Measurements from ENCODE around the gene EPS8.

- no peak for TF ChIP-seq CTCF (IDR thresholded peaks at IDR 0.05; ENCODE audit: low read length)
- no peak for TF ChIP-seq EZH2 (IDR thresholded peaks at IDR 0.05; ENCODE audit: borderline replicate concordance, low read length)
Observed at GRCh38 chr12:15732341-15733061, 56.7 kb downstream of the EPS8 start.

All from OCI-LY1 (cell line).